ENCODE results near the gene NRP2. TPM values are rescaled to one million over a fixed set of nuclear protein-coding genes. Genes with fewer than 3 reads are reported as not detected.

Gene NRP2
- total RNA-seq, 1 experiment from 2014 or later = 31.0 TPM

- Histone ChIP-seq H3K4me2 (no peak overlapping the region), H3K9me3 (ENCODE audit: insufficient read depth, low read depth) (no peaks in the 10 kb centered on the region), H3K4me3 (no peak overlapping the region), H3K4me1 (replicated peaks; ENCODE audit: insufficient read depth) (no peaks in the 10 kb centered on the region), H3K79me2 (ENCODE audit: low read depth) (no peaks in the 10 kb centered on the region), H2AFZ (no peak overlapping the region), H4K20me1 (ENCODE audit: insufficient read depth) (no peaks in the 10 kb centered on the region), H3F3A (ENCODE audit: insufficient read depth, low read depth) (no peaks in the 10 kb centered on the region), H3K9me2 (ENCODE audit: insufficient read depth) (no peaks in the 10 kb centered on the region), H3K36me3 (ENCODE audit: low read depth) (no peaks in the 10 kb centered on the region), H3K27ac (no peak overlapping the region), H3K27me3 (ENCODE audit: insufficient read depth, low read depth) (no peaks in the 10 kb centered on the region)
- intact Hi-C loops (cut with micrococcal nuclease; ENCODE audit: unreplicated experiment) = no loop called here
- no peak for DNase-seq
- BruUV-seq (replicated peaks) = no TSS peak
- TF ChIP-seq EZH2 (IDR thresholded peaks at IDR 0.05; ENCODE audit: low read depth) = no peak
- TF ChIP-seq, protein P1, sequence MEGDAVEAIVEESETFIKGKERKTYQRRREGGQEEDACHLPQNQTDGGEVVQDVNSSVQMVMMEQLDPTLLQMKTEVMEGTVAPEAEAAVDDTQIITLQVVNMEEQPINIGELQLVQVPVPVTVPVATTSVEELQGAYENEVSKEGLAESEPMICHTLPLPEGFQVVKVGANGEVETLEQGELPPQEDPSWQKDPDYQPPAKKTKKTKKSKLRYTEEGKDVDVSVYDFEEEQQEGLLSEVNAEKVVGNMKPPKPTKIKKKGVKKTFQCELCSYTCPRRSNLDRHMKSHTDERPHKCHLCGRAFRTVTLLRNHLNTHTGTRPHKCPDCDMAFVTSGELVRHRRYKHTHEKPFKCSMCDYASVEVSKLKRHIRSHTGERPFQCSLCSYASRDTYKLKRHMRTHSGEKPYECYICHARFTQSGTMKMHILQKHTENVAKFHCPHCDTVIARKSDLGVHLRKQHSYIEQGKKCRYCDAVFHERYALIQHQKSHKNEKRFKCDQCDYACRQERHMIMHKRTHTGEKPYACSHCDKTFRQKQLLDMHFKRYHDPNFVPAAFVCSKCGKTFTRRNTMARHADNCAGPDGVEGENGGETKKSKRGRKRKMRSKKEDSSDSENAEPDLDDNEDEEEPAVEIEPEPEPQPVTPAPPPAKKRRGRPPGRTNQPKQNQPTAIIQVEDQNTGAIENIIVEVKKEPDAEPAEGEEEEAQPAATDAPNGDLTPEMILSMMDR (conservative IDR thresholded peaks at IDR 0.05) = no peak
- CTCF ChIA-PET = no interaction called here
- POLR2A ChIA-PET (ENCODE audit: unreplicated experiment) = no interaction called here
Observed at GRCh38 chr2:205656461-205656860, 25.8 kb upstream of the NRP2 start.

DNA sequence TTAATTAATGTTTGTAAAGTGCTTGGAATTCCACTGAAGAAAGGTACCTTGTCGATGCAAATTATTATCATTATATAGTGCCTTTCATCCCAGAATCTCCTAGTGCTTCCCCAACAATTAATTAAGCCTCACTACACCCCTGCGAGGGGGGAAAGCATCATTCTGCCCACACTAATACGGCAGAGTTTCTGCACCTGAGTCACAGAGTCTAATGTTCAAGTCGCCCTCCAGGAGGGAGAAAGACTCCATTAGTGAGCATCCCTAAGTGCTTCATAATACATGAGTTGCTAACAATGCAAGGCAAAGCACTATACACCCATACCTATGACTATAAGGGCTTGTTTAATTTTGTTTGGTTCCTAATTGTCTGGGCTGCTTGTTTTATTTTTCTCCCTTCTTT, 25.4 kb upstream of the NRP2 start:
- BruUV-seq (replicated peaks) = no TSS peak
- Histone ChIP-seq H3K4me3 (no peak overlapping the region), H2AFZ (no peak overlapping the region), H3K4me2 (no peak overlapping the region), H3K36me3 (ENCODE audit: low read depth) (no peaks in the 10 kb centered on the region), H3K9me2 (ENCODE audit: insufficient read depth) (no peaks in the 10 kb centered on the region), H3K27me3 (ENCODE audit: insufficient read depth, low read depth) (no peaks in the 10 kb centered on the region), H3F3A (ENCODE audit: insufficient read depth, low read depth) (no peaks in the 10 kb centered on the region), H3K27ac (no peak overlapping the region), H3K4me1 (replicated peaks; ENCODE audit: insufficient read depth) (no peaks in the 10 kb centered on the region), H4K20me1 (ENCODE audit: insufficient read depth) (no peaks in the 10 kb centered on the region), H3K79me2 (ENCODE audit: low read depth) (no peaks in the 10 kb centered on the region), H3K9me3 (ENCODE audit: insufficient read depth, low read depth) (no peaks in the 10 kb centered on the region)
- POLR2A ChIA-PET (ENCODE audit: unreplicated experiment) = no interaction called here
- CTCF ChIA-PET = no interaction called here
- TF ChIP-seq EZH2 (IDR thresholded peaks at IDR 0.05; ENCODE audit: low read depth) = no peak
- TF ChIP-seq, protein P1 (conservative IDR thresholded peaks at IDR 0.05) = no peak
- DNase-seq = no peak
- intact Hi-C loops (cut with micrococcal nuclease; ENCODE audit: unreplicated experiment) = no loop called here

DNA sequence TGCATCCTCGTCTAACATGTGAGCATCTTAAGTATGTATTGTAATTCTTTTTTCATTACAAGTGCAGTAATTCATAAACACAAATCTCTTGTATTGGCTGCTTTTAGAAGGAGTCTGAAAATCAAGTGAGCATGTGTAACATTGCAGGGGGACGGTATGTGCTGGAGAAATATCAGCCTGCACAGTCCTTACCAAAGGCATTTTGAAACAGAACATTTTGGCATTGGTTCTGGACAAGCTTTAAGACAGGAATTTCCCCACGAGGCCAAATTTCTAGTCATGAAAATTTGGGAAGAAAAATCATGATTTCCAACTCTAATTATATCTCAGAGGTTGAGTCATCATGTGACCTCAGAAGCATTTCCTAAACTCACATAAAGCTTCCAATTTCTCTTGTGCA, 24.7 kb upstream of the NRP2 start:
- CTCF ChIA-PET = no interaction called here

More for the DNA sequence above, 24.7 kb upstream of the NRP2 start:
- intact Hi-C loops (cut with micrococcal nuclease; ENCODE audit: unreplicated experiment) = no loop called here
- POLR2A ChIA-PET (ENCODE audit: unreplicated experiment) = no interaction called here
- no peaks in the 10 kb centered on the region for H3F3A ChIP-seq (ENCODE audit: insufficient read depth, low read depth)
- H3K27me3 ChIP-seq (ENCODE audit: insufficient read depth, low read depth) = no peaks in the 10 kb centered on the region
- TF ChIP-seq, protein P1 (conservative IDR thresholded peaks at IDR 0.05) = no peak
- no peak for TF ChIP-seq EZH2 (IDR thresholded peaks at IDR 0.05; ENCODE audit: low read depth)
- no peaks in the 10 kb centered on the region for H3K9me3 ChIP-seq (ENCODE audit: insufficient read depth, low read depth)
- no peak overlapping the region for H2AFZ ChIP-seq
- no peak overlapping the region for H3K4me3 ChIP-seq
- H4K20me1 ChIP-seq (ENCODE audit: insufficient read depth) = no peaks in the 10 kb centered on the region
- no peak overlapping the region for H3K27ac ChIP-seq
- H3K79me2 ChIP-seq (ENCODE audit: low read depth) = no peaks in the 10 kb centered on the region
- DNase-seq = no peak
- H3K4me1 ChIP-seq (replicated peaks; ENCODE audit: insufficient read depth) = no peaks in the 10 kb centered on the region
- BruUV-seq (replicated peaks) = no TSS peak
- no peaks in the 10 kb centered on the region for H3K36me3 ChIP-seq (ENCODE audit: low read depth)
- no peaks in the 10 kb centered on the region for H3K9me2 ChIP-seq (ENCODE audit: insufficient read depth)
- H3K4me2 ChIP-seq = no peak overlapping the region

Measured in PC-9 (cell line).